COLO668 (cell line): Measurements from ENCODE around the gene TRPC6.
"Not testable (repeated sequence)": the region's sequence is repeated elsewhere in the genome, so short reads cannot be mapped to it uniquely, and the experiment has no call there.

Experiments
- DNase-seq: peaks from one replicate; lab custom pipeline; 2025; ENCODE audit not compliant: unreplicated experiment; lab: John Stamatoyannopoulos, UW

The TRPC6 gene

GRCh38 chr11:101456812-101457211 lies 127.0 kb downstream of the TRPC6 start:
- DNase-seq: no peak

- DNase-seq: no peak
Measured at GRCh38 chr11:101453682-101454081, 130.1 kb downstream of the TRPC6 start.

GRCh38 chr11:101448881-101449442 lies 134.8 kb downstream of the TRPC6 start:
- no peak for DNase-seq

- no peak for DNase-seq
Measured at GRCh38 chr11:101446726-101447125, 137.1 kb downstream of the TRPC6 start.

GRCh38 chr11:101446238-101446637 lies 137.6 kb downstream of the TRPC6 start:
- DNase-seq: no peak

- DNase-seq: no peak
Measured at GRCh38 chr11:101445761-101446160, 138.0 kb downstream of the TRPC6 start.

- no peak for DNase-seq
Measured at GRCh38 chr11:101444851-101445250, 139.0 kb downstream of the TRPC6 start.

GRCh38 chr11:101444164-101444563 lies 139.6 kb downstream of the TRPC6 start:
- DNase-seq: no peak

- DNase-seq: no peak
Measured at GRCh38 chr11:101442936-101443521, 140.8 kb downstream of the TRPC6 start.

- DNase-seq: no peak
Measured at GRCh38 chr11:101442171-101442570, 141.6 kb downstream of the TRPC6 start.

- DNase-seq: no peak
Measured at GRCh38 chr11:101441747-101442146, 142.1 kb downstream of the TRPC6 start.

- DNase-seq: no peak
Measured at GRCh38 chr11:101439488-101439887, 144.3 kb downstream of the TRPC6 start.

GRCh38 chr11:101438708-101439107 lies 145.1 kb downstream of the TRPC6 start:
- not testable (repeated sequence) for DNase-seq

GRCh38 chr11:101438126-101438525 lies 145.7 kb downstream of the TRPC6 start:
- no peak for DNase-seq

GRCh38 chr11:101436511-101437142 lies 147.2 kb downstream of the TRPC6 start:
- no peak for DNase-seq

GRCh38 chr11:101435408-101435973 lies 148.3 kb downstream of the TRPC6 start:
- DNase-seq: no peak

GRCh38 chr11:101434026-101434643 lies 149.7 kb downstream of the TRPC6 start:
- no peak for DNase-seq

GRCh38 chr11:101433151-101433550 lies 150.7 kb downstream of the TRPC6 start:
- DNase-seq: no peak

GRCh38 chr11:101429703-101430540 lies 153.9 kb downstream of the TRPC6 start:
- DNase-seq: no peak

GRCh38 chr11:101428918-101429317 lies 154.9 kb downstream of the TRPC6 start:
- DNase-seq: no peak

GRCh38 chr11:101407324-101407723 lies 176.5 kb downstream of the TRPC6 start:
- no peak for DNase-seq
